GM12801 (cell line): ENCODE data around the gene CDS2.

Source experiments
- TF ChIP-seq, protein P1 (sequence below): IDR thresholded peaks from one replicate; pipeline ENCODE4 v1.5.1; 2011; ENCODE audit warnings: control low read depth; ENCODE audit not compliant: insufficient read length; ENCODE audit errors: extremely low read depth

CDS2 gene

DNA sequence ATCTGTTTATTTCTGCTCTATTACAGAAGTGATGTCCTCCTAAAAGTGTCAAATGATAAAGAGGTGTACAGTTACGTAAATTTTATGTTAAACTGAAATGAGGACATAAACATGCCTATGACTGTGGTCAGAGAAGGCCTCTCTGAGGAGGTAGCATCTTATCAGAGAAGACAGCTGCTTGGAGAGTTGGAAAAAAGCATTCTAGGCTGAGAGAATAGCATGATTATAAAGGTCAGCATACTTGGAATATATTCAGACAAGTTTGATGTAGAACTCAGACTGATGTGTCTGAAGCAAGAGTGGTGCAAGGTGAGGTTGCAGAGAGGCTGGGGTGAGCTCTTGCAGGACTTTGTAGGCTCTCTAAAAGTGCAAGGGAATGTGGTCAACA, 3.9 kb upstream of the CDS2 start:
- TF ChIP-seq, protein P1, sequence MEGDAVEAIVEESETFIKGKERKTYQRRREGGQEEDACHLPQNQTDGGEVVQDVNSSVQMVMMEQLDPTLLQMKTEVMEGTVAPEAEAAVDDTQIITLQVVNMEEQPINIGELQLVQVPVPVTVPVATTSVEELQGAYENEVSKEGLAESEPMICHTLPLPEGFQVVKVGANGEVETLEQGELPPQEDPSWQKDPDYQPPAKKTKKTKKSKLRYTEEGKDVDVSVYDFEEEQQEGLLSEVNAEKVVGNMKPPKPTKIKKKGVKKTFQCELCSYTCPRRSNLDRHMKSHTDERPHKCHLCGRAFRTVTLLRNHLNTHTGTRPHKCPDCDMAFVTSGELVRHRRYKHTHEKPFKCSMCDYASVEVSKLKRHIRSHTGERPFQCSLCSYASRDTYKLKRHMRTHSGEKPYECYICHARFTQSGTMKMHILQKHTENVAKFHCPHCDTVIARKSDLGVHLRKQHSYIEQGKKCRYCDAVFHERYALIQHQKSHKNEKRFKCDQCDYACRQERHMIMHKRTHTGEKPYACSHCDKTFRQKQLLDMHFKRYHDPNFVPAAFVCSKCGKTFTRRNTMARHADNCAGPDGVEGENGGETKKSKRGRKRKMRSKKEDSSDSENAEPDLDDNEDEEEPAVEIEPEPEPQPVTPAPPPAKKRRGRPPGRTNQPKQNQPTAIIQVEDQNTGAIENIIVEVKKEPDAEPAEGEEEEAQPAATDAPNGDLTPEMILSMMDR: no peak

- TF ChIP-seq, protein P1: no peak
Observed at GRCh38 chr20:5127204-5127858, 523 bp downstream of the CDS2 start.

DNA sequence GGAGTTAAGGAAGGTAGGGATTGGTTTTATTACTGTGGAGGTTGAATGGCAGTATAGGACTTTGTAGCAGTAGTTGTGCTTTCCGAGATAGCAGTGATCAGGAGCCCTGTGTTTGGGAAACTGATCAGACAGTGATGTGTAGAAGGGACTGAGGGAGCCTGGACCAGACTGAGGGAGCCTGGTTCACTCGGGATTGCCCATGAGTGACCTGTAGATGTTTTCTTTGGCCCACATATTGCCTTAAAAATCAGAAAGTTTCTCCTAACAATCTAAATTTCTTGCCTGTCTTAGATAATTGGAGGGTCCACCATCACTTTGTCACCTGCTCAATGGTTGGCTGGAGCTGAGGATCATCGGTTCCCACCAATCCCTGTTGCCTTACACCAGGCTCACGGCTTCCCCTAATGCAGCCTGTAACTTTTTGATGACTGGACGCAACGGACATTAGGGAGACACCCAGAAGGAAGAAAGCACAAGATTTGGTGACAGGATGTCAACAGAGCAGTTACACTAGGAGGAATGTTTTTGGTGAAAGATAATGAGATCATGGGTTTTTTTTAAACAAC, 1.1 kb downstream of the CDS2 start:
- TF ChIP-seq, protein P1: no peak

DNA sequence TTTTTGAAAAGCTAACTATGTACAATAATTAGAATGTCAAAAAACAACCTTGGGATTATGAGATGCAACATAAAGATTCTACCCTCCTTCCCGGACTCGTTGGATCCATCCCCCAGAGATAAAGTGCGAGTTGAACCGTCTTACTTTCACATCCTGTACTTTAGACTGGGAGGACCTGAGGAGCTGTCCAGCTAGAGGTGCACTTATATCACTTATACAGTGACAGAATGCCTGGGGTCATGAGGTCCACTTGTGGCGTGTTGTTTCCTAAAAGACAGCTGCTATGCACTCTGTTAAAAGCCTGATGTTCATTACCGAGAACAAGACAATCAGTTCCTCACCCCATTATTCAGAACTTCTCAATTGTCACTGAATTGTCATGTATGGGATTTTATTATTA, 2.1 kb downstream of the CDS2 start:
- TF ChIP-seq, protein P1: no peak

GRCh38 chr20:5131502-5131901, 4.7 kb downstream of the CDS2 start:
- TF ChIP-seq, protein P1: no peak

DNA sequence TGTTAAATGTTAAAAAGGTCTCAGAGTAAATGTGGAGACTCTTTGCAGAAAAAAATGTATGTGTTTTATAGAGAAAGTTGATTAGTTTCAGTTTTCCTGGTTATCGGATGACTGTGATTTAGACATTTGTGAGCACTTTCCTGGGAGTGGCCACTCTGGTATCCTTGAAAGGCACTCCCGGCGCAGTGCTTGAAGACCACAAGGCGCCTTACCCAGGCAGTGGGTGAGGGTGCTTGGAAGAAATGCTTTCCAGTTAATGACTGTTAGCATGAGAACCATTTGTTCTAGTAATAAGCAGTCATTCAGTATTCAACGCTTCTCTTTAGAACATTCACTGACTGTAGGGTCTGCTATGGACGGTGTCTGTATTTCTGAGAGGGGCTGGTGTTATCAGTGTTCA, 7.2 kb downstream of the CDS2 start:
- TF ChIP-seq, protein P1: no peak

- TF ChIP-seq, protein P1: no peak
Observed at GRCh38 chr20:5135363-5136012, 8.7 kb downstream of the CDS2 start.
